ENCODE data around the gene ZNF407. TPM values are rescaled to one million over a fixed set of nuclear protein-coding genes. Genes with fewer than 3 reads are reported as not detected.

The ZNF407 gene
- total RNA-seq, 1 donor from 2014 or later: 18.3 TPM

GRCh38 chr18:75010689-75011088 is 413.0 kb downstream of the ZNF407 start:
- Mint-ChIP-seq H3K9me3 (no peaks in the 10 kb centered on the region), H3K27me3 (ENCODE audit: low read depth) (no peaks in the 10 kb centered on the region), H3K36me3 (ENCODE audit: low read depth) (no peaks in the 10 kb centered on the region), H3K4me1 (ENCODE audit: low read depth) (peaks cover 4% of the 10 kb centered on the region), H3K4me3 (ENCODE audit: low read depth) (no peak overlapping the region), H3K27ac (no peak overlapping the region)
- intact Hi-C loops (cut with micrococcal nuclease): no loop called here
- no peak for DNase-seq (ENCODE audit: low spot score)

DNA sequence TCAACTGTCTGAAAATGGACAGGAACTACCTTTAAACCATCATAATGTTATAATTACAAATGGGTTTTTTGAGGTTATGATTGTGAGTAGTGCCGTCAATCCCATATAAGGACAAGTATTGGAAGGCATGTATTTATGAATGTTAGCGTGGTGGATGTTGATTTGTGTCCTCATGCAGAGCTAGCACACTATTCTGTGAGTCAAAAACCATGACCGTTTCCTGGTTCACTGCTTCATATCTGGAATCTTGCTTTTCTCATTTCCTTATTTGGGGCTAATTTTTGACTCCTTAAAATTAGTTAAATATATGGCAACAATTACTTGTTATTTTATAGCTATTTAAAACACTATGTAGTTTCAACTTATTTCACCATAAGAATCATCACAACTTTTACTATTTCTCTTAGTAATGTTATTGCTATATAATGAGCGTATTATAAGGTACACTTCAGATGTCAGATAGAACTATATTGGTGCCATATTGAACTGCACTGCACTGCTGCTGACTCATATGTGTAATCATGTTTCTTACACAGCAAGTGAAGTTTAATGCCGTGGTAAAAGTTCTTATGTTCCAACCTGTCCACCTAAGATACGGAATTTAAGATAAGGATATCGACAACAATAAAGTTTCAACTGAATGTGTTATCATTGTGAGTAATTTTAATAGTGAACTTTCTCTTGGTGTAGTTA is 418.5 kb downstream of the ZNF407 start:
- intact Hi-C loops (cut with micrococcal nuclease): no loop called here
- H3K27me3 Mint-ChIP-seq (ENCODE audit: low read depth): no peaks in the 10 kb centered on the region
- peaks cover 4% of the 10 kb centered on the region for H3K4me1 Mint-ChIP-seq (ENCODE audit: low read depth)
- H3K9me3 Mint-ChIP-seq: no peaks in the 10 kb centered on the region
- H3K36me3 Mint-ChIP-seq (ENCODE audit: low read depth): no peaks in the 10 kb centered on the region
- H3K4me3 Mint-ChIP-seq (ENCODE audit: low read depth): no peak overlapping the region
- H3K27ac Mint-ChIP-seq: no peak overlapping the region
- DNase-seq (ENCODE audit: low spot score): no peak

- DNase-seq (ENCODE audit: low spot score): no peak
- Mint-ChIP-seq H3K4me1 (ENCODE audit: low read depth) (peaks cover 4% of the 10 kb centered on the region), H3K4me3 (ENCODE audit: low read depth) (no peak overlapping the region), H3K9me3 (no peaks in the 10 kb centered on the region), H3K27me3 (ENCODE audit: low read depth) (no peaks in the 10 kb centered on the region), H3K36me3 (ENCODE audit: low read depth) (peaks cover 3% of the 10 kb centered on the region), H3K27ac (no peak overlapping the region)
- intact Hi-C loops (cut with micrococcal nuclease): no loop called here
Observed at GRCh38 chr18:75023473-75023872, 425.8 kb downstream of the ZNF407 start.

DNA sequence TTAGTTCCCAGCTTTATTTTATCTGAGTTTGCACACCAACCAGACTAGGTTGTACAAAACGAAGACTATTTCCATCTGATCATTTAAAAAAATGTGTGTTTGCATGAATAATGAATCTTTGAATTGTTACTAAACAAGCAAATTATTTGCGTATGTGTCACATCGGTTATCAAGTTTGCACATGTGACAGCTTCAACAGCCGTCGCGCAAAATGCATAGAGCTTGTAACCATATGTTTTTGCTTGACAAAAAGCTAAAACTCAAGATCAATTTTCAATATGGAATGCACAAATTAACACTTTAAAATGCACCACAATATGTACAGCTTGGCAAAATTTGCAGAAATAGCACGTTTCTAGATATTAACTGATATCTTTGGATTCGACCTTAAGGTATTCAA is 427.2 kb downstream of the ZNF407 start:
- intact Hi-C loops (cut with micrococcal nuclease): no loop called here
- peaks cover 6% of the 10 kb centered on the region for H3K9me3 Mint-ChIP-seq
- H3K4me3 Mint-ChIP-seq (ENCODE audit: low read depth): no peak overlapping the region
- peaks cover 13% of the 10 kb centered on the region for H3K4me1 Mint-ChIP-seq (ENCODE audit: low read depth)
- H3K36me3 Mint-ChIP-seq (ENCODE audit: low read depth): peaks cover 8% of the 10 kb centered on the region
- H3K27ac Mint-ChIP-seq: no peak overlapping the region
- no peaks in the 10 kb centered on the region for H3K27me3 Mint-ChIP-seq (ENCODE audit: low read depth)
- DNase-seq (ENCODE audit: low spot score): no peak

DNA sequence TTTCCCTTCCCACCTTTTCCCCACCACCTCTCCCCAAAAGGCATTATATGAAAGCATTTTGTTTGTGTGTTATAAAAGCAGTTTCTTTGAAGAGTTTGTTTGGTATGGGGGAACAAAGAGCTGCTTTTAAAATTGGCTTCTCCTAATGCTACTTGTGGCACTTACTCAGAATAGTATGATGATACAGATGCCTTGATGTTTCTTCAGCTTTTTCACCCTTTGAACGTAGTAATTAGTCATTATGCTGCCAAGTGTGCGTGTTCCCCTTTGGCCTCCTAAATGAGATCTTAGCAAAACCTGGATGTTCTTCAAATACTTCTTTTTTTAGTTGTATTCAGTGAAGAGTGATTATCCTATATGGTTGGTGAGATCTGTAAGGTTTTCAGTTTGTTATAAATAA is 427.9 kb downstream of the ZNF407 start:
- H3K27me3 Mint-ChIP-seq (ENCODE audit: low read depth): no peaks in the 10 kb centered on the region
- no peak overlapping the region for H3K27ac Mint-ChIP-seq
- DNase-seq (ENCODE audit: low spot score): no peak
- peaks cover 6% of the 10 kb centered on the region for H3K9me3 Mint-ChIP-seq
- H3K4me1 Mint-ChIP-seq (ENCODE audit: low read depth): peaks cover 13% of the 10 kb centered on the region
- peaks cover 8% of the 10 kb centered on the region for H3K36me3 Mint-ChIP-seq (ENCODE audit: low read depth)
- intact Hi-C loops (cut with micrococcal nuclease): no loop called here
- H3K4me3 Mint-ChIP-seq (ENCODE audit: low read depth): no peak overlapping the region

- H3K9me3 Mint-ChIP-seq: peaks cover 6% of the 10 kb centered on the region
- intact Hi-C loops (cut with micrococcal nuclease): no loop called here
- no peak for DNase-seq (ENCODE audit: low spot score)
- H3K27ac Mint-ChIP-seq: no peak overlapping the region
- H3K4me1 Mint-ChIP-seq (ENCODE audit: low read depth): peaks cover 11% of the 10 kb centered on the region
- no peak overlapping the region for H3K4me3 Mint-ChIP-seq (ENCODE audit: low read depth)
- no peaks in the 10 kb centered on the region for H3K27me3 Mint-ChIP-seq (ENCODE audit: low read depth)
- peaks cover 8% of the 10 kb centered on the region for H3K36me3 Mint-ChIP-seq (ENCODE audit: low read depth)
Observed at GRCh38 chr18:75029481-75029880, 431.8 kb downstream of the ZNF407 start.

- Mint-ChIP-seq H3K36me3 (ENCODE audit: low read depth) (peaks cover 8% of the 10 kb centered on the region), H3K27me3 (ENCODE audit: low read depth) (no peaks in the 10 kb centered on the region)
Observed at GRCh38 chr18:75031717-75032317, 434.1 kb downstream of the ZNF407 start.

DNA sequence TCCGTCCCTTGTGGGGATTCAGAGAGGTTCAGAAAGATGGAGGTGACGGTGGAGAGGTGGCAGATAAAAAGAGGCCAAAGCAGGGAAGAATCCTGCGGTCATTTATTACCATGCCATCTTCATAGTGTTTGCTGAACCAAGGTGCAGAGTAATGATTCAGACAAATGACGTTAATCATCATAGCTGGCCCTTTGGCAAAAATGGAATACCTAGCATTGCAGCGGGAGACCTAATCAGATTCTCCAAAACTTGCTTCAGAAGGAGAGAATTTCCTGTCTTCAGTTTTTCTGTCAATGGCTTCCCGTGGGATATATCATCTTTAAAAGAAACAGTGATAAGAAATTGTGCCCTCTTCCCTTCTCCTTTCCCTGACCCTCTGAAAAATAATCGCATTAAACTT is 435.8 kb downstream of the ZNF407 start:
- Mint-ChIP-seq H3K27ac (no peak overlapping the region), H3K27me3 (ENCODE audit: low read depth) (no peaks in the 10 kb centered on the region), H3K4me1 (ENCODE audit: low read depth) (peaks cover 13% of the 10 kb centered on the region), H3K36me3 (ENCODE audit: low read depth) (peaks cover 6% of the 10 kb centered on the region), H3K4me3 (ENCODE audit: low read depth) (no peak overlapping the region), H3K9me3 (peaks cover 6% of the 10 kb centered on the region)
- no peak for DNase-seq (ENCODE audit: low spot score)
- intact Hi-C loops (cut with micrococcal nuclease): no loop called here

More at GRCh38 chr18:75031717-75032317, 434.1 kb downstream of the ZNF407 start:
- intact Hi-C loops (cut with micrococcal nuclease): no loop called here
- Mint-ChIP-seq H3K4me3 (ENCODE audit: low read depth) (no peak overlapping the region), H3K9me3 (peaks cover 6% of the 10 kb centered on the region), H3K27ac (no peak overlapping the region), H3K4me1 (ENCODE audit: low read depth) (peaks cover 13% of the 10 kb centered on the region)
- no peak for DNase-seq (ENCODE audit: low spot score)

DNA sequence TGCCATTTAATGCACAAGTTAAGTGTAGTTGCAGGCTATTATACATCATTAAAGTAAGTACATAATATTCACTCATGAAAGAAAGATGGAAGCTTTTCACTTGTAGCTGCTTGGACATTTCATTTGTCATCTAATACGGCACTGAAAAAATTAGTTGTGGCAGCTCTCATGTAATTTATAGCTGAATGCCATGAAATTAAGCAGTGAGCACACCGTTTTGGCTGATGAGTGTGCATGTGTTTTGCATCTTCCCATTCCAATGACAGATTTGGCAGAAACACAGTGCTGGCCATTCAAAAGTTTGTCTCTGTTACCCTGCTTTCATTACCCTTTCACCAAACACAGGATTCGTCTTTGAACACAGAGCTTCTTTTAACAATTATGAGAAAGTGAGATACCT is 437.3 kb downstream of the ZNF407 start:
- Mint-ChIP-seq H3K36me3 (ENCODE audit: low read depth) (no peaks in the 10 kb centered on the region), H3K4me1 (ENCODE audit: low read depth) (peaks cover 4% of the 10 kb centered on the region), H3K4me3 (ENCODE audit: low read depth) (no peak overlapping the region), H3K9me3 (no peaks in the 10 kb centered on the region), H3K27ac (no peak overlapping the region), H3K27me3 (ENCODE audit: low read depth) (no peaks in the 10 kb centered on the region)
- intact Hi-C loops (cut with micrococcal nuclease): no loop called here
- no peak for DNase-seq (ENCODE audit: low spot score)

DNA sequence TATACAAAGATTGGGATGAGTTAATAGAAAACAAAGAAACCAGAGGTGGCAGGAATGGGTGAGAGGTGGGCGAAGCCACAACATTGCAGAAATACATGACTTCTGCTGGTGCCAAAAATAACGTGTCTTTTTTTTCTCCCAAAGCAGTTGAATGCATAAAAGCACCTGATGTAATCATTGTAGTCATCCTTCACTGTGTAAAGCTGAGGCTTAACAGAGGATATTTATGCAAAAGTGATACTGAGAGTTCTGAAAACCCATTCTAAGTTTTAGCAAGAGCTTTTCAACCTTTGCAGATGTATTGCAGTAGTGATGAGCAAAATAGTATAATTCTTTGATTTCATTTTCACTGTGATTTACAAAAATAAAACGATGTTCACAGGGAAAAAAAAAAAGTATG is 438.3 kb downstream of the ZNF407 start:
- H3K9me3 Mint-ChIP-seq: no peaks in the 10 kb centered on the region
- intact Hi-C loops (cut with micrococcal nuclease): no loop called here
- H3K4me1 Mint-ChIP-seq (ENCODE audit: low read depth): peaks cover 2% of the 10 kb centered on the region
- no peaks in the 10 kb centered on the region for H3K36me3 Mint-ChIP-seq (ENCODE audit: low read depth)
- no peak for DNase-seq (ENCODE audit: low spot score)
- H3K4me3 Mint-ChIP-seq (ENCODE audit: low read depth): no peak overlapping the region
- H3K27ac Mint-ChIP-seq: no peak overlapping the region
- no peaks in the 10 kb centered on the region for H3K27me3 Mint-ChIP-seq (ENCODE audit: low read depth)

DNA sequence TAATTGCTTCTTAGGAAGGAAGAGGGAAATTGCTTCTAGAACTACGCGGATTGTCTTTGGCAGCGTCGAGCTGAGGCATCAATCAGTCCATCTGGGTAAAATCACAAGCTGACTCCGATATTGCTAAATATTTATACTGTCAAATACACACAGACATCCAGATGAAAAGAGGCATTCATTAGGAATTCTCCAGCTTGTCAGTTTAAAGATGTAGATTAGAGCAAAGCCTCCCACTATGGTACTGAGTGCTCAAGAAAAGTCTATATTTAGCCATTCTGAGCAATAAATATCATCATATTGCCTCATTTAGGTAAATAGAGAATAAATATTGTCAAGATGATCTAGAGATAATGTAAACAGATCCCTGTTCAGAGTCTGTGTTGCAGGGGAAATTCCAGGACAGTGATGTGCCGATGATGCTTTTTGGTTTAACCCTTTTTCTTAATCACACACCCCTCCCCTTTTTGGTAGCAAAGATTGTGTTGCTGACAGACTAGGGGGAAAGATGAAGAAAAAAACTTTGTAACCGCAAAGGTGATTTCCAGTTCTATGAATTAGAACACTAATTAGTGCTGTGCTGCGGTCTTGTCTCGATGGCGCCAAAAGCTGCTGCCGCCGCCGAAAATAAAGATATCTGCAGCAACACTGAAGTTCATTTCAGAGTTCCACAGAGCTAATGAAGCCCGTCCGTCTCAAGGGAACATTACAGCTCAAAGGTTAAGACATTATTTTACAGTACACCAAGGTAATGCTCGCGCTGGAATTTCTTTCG is 439.4 kb downstream of the ZNF407 start:
- Mint-ChIP-seq H3K4me3 (ENCODE audit: low read depth) (no peak overlapping the region), H3K27ac (no peak overlapping the region), H3K27me3 (ENCODE audit: low read depth) (no peaks in the 10 kb centered on the region), H3K4me1 (ENCODE audit: low read depth) (peaks cover 2% of the 10 kb centered on the region), H3K36me3 (ENCODE audit: low read depth) (no peaks in the 10 kb centered on the region), H3K9me3 (no peaks in the 10 kb centered on the region)
- no peak for DNase-seq (ENCODE audit: low spot score)
- intact Hi-C loops (cut with micrococcal nuclease): no loop called here

DNA sequence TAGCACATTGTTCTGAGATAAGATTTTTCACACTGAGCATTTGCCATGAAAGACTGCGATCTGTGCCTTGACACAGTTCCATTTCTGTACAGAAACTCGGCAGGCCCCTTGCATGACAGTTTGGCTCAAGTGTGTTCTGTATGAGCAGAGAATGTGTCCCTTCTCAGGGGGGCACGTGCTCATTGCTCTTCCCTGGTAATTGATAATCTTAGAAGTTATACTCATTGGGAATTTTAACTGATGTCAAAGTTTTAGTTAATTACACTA is 440.0 kb downstream of the ZNF407 start:
- no peaks in the 10 kb centered on the region for H3K27me3 Mint-ChIP-seq (ENCODE audit: low read depth)
- no peaks in the 10 kb centered on the region for H3K9me3 Mint-ChIP-seq
- no peak overlapping the region for H3K27ac Mint-ChIP-seq
- H3K4me3 Mint-ChIP-seq (ENCODE audit: low read depth): no peak overlapping the region
- H3K4me1 Mint-ChIP-seq (ENCODE audit: low read depth): peaks cover 2% of the 10 kb centered on the region
- DNase-seq (ENCODE audit: low spot score): no peak
- H3K36me3 Mint-ChIP-seq (ENCODE audit: low read depth): no peaks in the 10 kb centered on the region
- intact Hi-C loops (cut with micrococcal nuclease): no loop called here

DNA sequence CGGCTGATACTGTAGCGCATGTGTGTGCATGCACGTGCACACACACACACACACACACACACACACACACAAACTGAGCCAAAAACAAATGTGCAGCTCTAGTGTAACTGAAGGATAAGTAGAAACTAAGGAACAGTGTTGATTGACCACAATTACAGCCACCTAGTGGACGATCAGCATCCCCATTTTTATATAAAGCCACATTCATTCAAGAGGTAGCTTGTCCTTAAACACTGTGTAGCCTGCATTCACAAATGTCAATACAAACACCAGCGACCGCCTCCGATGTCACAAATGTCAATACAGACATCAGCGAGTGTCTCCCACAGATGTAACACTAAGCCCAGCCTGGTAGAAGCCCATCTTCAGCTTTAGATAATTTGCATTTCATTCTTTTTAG is 443.9 kb downstream of the ZNF407 start:
- no peaks in the 10 kb centered on the region for H3K36me3 Mint-ChIP-seq (ENCODE audit: low read depth)
- intact Hi-C loops (cut with micrococcal nuclease): no loop called here
- no peaks in the 10 kb centered on the region for H3K9me3 Mint-ChIP-seq
- H3K27ac Mint-ChIP-seq: no peak overlapping the region
- DNase-seq (ENCODE audit: low spot score): no peak
- no peaks in the 10 kb centered on the region for H3K27me3 Mint-ChIP-seq (ENCODE audit: low read depth)
- no peak overlapping the region for H3K4me3 Mint-ChIP-seq (ENCODE audit: low read depth)
- no peaks in the 10 kb centered on the region for H3K4me1 Mint-ChIP-seq (ENCODE audit: low read depth)

Data from activated T-helper 2 cell treated with anti-CD3 and anti-CD28 coated beads, Interferon-gamma antibody, Interleukin-2, Interleukin-4, amounts not matched to agents 10 μg/mL and 5 μg/mL and 100 μg/mL, durations not matched to agents 14 hours and 24 hours and 36 hours (primary cell).